Right lobe of liver (tissue), 4 donors: ENCODE measurements around the gene DSCAM.

Experiments
- CTCF ChIP-seq, 4 donors: fragments of 200-600 bp in 3 of 4; fragments of 450-650 bp in 1 of 4; IDR thresholded peaks; one replicate each; pipeline versions ENCODE4 v1.5.1 to v1.8.0; 2016 to 2022; ENCODE audit warnings: antibody characterized with exemption in 4 of 4, mild to moderate bottlenecking in 2 of 4
- POLR2A ChIP-seq: fragments of 450-650 bp; IDR thresholded peaks from one replicate; pipeline ENCODE4 v1.6.1; 2017; ENCODE audit warnings: antibody characterized with exemption, mild to moderate bottlenecking
- donor health status: DM: no; HTN: no; CAD: no.
- donor health status: DM: no; HTN: no; CAD: no.
- donor health status: DM: no; HTN: yes; CAD: no.

DNA sequence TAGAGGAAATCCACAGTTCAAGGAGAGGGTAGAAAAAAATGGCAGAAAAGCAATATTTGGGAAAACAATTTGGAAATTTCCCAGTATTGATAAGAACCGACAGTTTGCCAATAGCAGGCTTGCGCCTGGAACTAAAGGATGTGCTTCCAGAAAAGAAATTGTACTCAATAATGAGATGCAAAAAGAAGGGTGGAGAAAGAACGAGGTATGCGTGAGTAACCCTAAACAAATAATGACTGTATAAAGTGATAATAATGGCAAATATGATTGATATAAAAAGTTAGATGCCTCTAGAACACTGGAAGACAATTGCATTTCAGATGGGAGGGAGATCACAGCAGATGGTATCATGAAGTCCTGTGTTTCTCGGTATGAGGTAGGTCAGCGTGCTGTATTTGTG, 458.9 kb downstream of the DSCAM start:
- TF ChIP-seq CTCF (IDR thresholded peaks at IDR 0.05) (no peak), POLR2A (no peak)
